HepG2 (cell line): Measurements from ENCODE around the gene RPTOR. TPM values are rescaled to one million over a fixed set of nuclear protein-coding genes. Genes with fewer than 3 reads are reported as not detected.

Experiments
- FLYWCH1 ChIP-seq: sonication (generic); formaldehyde crosslinking; IDR thresholded peaks from 2 replicates; pipeline ENCODE4 v1.8.1; 2023; ENCODE audit warnings: mild to moderate bottlenecking, missing genetic modification reagents
- GABPA ChIP-seq, 2 experiments: IDR thresholded peaks; 2 replicates each; pipeline ENCODE4 v1.6.1; 2011 to 2016; ENCODE audit warnings: low read depth in 2 of 2, low read length in 1 of 2, missing biosample characterization in 1 of 2, missing genetic modification characterization in 1 of 2
- HES4 ChIP-seq: sonication (generic); formaldehyde crosslinking; IDR thresholded peaks from 2 replicates; pipeline ENCODE4 v1.9.0; 2021; ENCODE audit warnings: mild to moderate bottlenecking, missing genetic modification reagents, borderline replicate concordance
- KAT8 ChIP-seq: IDR thresholded peaks from 2 replicates; pipeline ENCODE4 v1.6.1; 2016; ENCODE audit warnings: missing genetic modification reagents, missing compliant biosample characterization
- MED8 ChIP-seq: sonication (generic); formaldehyde crosslinking; IDR thresholded peaks from 2 replicates; pipeline ENCODE4 v1.8.1; 2023; ENCODE audit warnings: mild to moderate bottlenecking, missing genetic modification reagents; ENCODE audit not compliant: insufficient replicate concordance
- PRPF4 ChIP-seq: fragments of 200-400 bp; formaldehyde crosslinking; IDR thresholded peaks from 2 replicates; pipeline ENCODE4 v1.6.1; 2016; ENCODE audit warnings: low read length, low read depth; ENCODE audit not compliant: poor library complexity, severe bottlenecking
- SMAD3 ChIP-seq: sonication (generic); formaldehyde crosslinking; IDR thresholded peaks from 2 replicates; pipeline ENCODE4 v1.4.0; 2020; ENCODE audit warnings: missing genetic modification reagents
- TOPORS ChIP-seq: sonication (generic); formaldehyde crosslinking; IDR thresholded peaks from 2 replicates; pipeline ENCODE4 v1.8.0; 2023; ENCODE audit warnings: mild to moderate bottlenecking, missing genetic modification reagents
- ZBTB1 ChIP-seq: sonication (generic); formaldehyde crosslinking; IDR thresholded peaks from 2 replicates; pipeline ENCODE4 v1.4.0; 2020; ENCODE audit warnings: missing genetic modification reagents, borderline replicate concordance
- ZBTB21 ChIP-seq: sonication (generic); formaldehyde crosslinking; IDR thresholded peaks from 2 replicates; pipeline ENCODE4 v1.4.0; 2020; ENCODE audit warnings: missing genetic modification reagents
- ZNF550 ChIP-seq: sonication (generic); formaldehyde crosslinking; IDR thresholded peaks from 2 replicates; pipeline ENCODE4 v1.4.0; 2020; ENCODE audit warnings: mild to moderate bottlenecking, missing genetic modification reagents, borderline replicate concordance
- ZNF678 ChIP-seq: sonication (generic); formaldehyde crosslinking; IDR thresholded peaks from 2 replicates; pipeline ENCODE4 v1.4.0; 2020; ENCODE audit warnings: mild to moderate bottlenecking, missing genetic modification reagents
- ZNF746 ChIP-seq: sonication (generic); formaldehyde crosslinking; IDR thresholded peaks from 2 replicates; pipeline ENCODE4 v1.8.0; 2022; ENCODE audit warnings: mild to moderate bottlenecking, missing genetic modification reagents
- ZNF770 ChIP-seq: sonication (generic); formaldehyde crosslinking; IDR thresholded peaks from 2 replicates; pipeline ENCODE4 v1.5.0; 2020; ENCODE audit warnings: mild to moderate bottlenecking, missing genetic modification reagents
- ZNF773 ChIP-seq: sonication (generic); formaldehyde crosslinking; IDR thresholded peaks from 2 replicates; pipeline ENCODE4 v1.4.0; 2020; ENCODE audit warnings: missing genetic modification reagents, borderline replicate concordance
- ZSCAN25 ChIP-seq: sonication (generic); formaldehyde crosslinking; IDR thresholded peaks from 2 replicates; pipeline ENCODE4 v1.8.0; 2022; ENCODE audit warnings: mild to moderate bottlenecking, missing genetic modification reagents
- polyA plus RNA-seq, 8 experiments: library from polyadenylated mRNA; depleted of rRNA in 3 of 8; stranded (reverse) in 7 of 8; unstranded in 1 of 8; fragments of >200 nt; fragmentation: Illumina TruSeq in 4 of 8; extraction: Trizol in 4 of 8; gene quantifications; 2 replicates each; pipeline versions ENCODE4 v1.2.1 to v1.2.3, GENCODE V29; 2011 to 2016; ENCODE audit warnings: low read depth in 4 of 8, missing spikeins in 1 of 8, mixed read lengths in 1 of 8; ENCODE audit not compliant: insufficient read depth in 1 of 8
- total RNA-seq, 5 experiments: library from RNA; depleted of rRNA; stranded (reverse); fragments of >200 nt; fragmentation: Illumina TruSeq; extraction: Trizol; gene quantifications; 2 replicates each; pipeline ENCODE4 v1.2.3, GENCODE V29; 2016; ENCODE audit warnings: low read depth in 1 of 5
- TF ChIP-seq, protein P1 (sequence below): sonication (generic); formaldehyde crosslinking; IDR thresholded peaks from 2 replicates; pipeline ENCODE4 v1.9.0; 2021; ENCODE audit warnings: missing genetic modification reagents, borderline replicate concordance
- TF ChIP-seq, protein P2 (sequence below): IDR thresholded peaks from 2 replicates; pipeline ENCODE4 v1.6.1; 2016
- TF ChIP-seq, protein P3 (sequence below): sonication (generic); formaldehyde crosslinking; IDR thresholded peaks from 2 replicates; pipeline ENCODE4 v1.5.0; 2020; ENCODE audit warnings: missing genetic modification reagents
- TF ChIP-seq, protein P4 (sequence below): sonication (generic); formaldehyde crosslinking; IDR thresholded peaks from 2 replicates; pipeline ENCODE4; 2020; ENCODE audit warnings: missing genetic modification reagents, mild to moderate bottlenecking, borderline replicate concordance

RPTOR gene
- total and polyA plus RNA-seq, 2 of the 13 experiments (the other 11 are each of a cell fraction or from before 2014, with no cell fraction given): 6.6 to 25.3 TPM

DNA sequence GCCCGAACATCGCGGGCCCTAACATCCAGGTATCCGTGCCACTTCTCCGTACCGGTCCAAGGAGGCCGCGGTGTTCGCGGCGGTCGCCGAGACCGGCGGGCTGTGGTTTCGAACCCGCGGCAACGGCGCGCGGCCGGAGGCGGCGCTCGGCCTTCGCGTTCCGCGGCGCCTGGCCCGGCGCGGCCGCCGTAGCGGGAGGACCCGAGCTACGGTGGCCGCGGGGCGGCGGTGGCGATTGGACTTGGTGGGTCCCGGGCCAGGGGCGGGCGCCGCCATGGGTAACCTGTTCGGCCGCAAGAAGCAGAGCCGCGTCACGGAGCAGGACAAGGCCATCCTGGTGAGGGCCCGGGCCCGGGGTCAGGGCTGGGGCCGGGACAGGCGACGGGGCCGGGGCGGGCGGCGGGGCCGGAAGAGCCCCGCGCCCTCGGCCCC is 447.0 kb downstream of the RPTOR start, which contains the start of gene CHMP6 (continued):
- TF ChIP-seq SMAD3 (no peak), ZSCAN25 (CRISPR knock-in tag) (no peak), ZNF678 (CRISPR knock-in tag) (no peak), MED8 (CRISPR knock-in tag) (no peak), ZBTB21 (CRISPR knock-in tag) (no peak), ZNF550 (no peak), ZNF746 (peak; percentile 41; the same call in 1 of the 2 replicates), ZNF770 (CRISPR knock-in tag) (peak; percentile 30; the same call in 1 of the 2 replicates), TOPORS (peak; percentile 6; the same call in 1 of the 2 replicates), HES4 (CRISPR knock-in tag) (no peak), ZNF773 (CRISPR knock-in tag) (peak; percentile 34; the same call in 1 of the 2 replicates), FLYWCH1 (CRISPR knock-in tag) (no peak), ZBTB1 (CRISPR knock-in tag) (no peak), GABPA (IDR thresholded peaks at IDR 0.05; ENCODE audit: low read depth, low read length) (no peak), GABPA (CRISPR knock-in tag; IDR thresholded peaks at IDR 0.05; ENCODE audit: low read depth) (no peak), PRPF4 (peak; percentile 43), KAT8 (CRISPR knock-in tag) (peak; percentile 61; the same call in 1 of the 2 replicates)
- TF ChIP-seq, protein P1, sequence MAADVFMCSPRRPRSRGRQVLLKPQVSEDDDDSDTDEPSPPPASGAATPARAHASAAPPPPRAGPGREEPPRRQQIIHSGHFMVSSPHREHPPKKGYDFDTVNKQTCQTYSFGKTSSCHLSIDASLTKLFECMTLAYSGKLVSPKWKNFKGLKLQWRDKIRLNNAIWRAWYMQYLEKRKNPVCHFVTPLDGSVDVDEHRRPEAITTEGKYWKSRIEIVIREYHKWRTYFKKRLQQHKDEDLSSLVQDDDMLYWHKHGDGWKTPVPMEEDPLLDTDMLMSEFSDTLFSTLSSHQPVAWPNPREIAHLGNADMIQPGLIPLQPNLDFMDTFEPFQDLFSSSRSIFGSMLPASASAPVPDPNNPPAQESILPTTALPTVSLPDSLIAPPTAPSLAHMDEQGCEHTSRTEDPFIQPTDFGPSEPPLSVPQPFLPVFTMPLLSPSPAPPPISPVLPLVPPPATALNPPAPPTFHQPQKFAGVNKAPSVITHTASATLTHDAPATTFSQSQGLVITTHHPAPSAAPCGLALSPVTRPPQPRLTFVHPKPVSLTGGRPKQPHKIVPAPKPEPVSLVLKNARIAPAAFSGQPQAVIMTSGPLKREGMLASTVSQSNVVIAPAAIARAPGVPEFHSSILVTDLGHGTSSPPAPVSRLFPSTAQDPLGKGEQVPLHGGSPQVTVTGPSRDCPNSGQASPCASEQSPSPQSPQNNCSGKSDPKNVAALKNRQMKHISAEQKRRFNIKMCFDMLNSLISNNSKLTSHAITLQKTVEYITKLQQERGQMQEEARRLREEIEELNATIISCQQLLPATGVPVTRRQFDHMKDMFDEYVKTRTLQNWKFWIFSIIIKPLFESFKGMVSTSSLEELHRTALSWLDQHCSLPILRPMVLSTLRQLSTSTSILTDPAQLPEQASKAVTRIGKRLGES: no peak
- TF ChIP-seq, protein P2, sequence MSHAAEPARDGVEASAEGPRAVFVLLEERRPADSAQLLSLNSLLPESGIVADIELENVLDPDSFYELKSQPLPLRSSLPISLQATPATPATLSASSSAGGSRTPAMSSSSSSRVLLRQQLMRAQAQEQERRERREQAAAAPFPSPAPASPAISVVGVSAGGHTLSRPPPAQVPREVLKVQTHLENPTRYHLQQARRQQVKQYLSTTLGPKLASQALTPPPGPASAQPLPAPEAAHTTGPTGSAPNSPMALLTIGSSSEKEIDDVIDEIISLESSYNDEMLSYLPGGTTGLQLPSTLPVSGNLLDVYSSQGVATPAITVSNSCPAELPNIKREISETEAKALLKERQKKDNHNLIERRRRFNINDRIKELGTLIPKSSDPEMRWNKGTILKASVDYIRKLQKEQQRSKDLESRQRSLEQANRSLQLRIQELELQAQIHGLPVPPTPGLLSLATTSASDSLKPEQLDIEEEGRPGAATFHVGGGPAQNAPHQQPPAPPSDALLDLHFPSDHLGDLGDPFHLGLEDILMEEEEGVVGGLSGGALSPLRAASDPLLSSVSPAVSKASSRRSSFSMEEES (CRISPR knock-in tag): no peak
- TF ChIP-seq, protein P3, sequence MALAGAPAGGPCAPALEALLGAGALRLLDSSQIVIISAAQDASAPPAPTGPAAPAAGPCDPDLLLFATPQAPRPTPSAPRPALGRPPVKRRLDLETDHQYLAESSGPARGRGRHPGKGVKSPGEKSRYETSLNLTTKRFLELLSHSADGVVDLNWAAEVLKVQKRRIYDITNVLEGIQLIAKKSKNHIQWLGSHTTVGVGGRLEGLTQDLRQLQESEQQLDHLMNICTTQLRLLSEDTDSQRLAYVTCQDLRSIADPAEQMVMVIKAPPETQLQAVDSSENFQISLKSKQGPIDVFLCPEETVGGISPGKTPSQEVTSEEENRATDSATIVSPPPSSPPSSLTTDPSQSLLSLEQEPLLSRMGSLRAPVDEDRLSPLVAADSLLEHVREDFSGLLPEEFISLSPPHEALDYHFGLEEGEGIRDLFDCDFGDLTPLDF (CRISPR knock-in tag): no peak
- TF ChIP-seq, protein P4, sequence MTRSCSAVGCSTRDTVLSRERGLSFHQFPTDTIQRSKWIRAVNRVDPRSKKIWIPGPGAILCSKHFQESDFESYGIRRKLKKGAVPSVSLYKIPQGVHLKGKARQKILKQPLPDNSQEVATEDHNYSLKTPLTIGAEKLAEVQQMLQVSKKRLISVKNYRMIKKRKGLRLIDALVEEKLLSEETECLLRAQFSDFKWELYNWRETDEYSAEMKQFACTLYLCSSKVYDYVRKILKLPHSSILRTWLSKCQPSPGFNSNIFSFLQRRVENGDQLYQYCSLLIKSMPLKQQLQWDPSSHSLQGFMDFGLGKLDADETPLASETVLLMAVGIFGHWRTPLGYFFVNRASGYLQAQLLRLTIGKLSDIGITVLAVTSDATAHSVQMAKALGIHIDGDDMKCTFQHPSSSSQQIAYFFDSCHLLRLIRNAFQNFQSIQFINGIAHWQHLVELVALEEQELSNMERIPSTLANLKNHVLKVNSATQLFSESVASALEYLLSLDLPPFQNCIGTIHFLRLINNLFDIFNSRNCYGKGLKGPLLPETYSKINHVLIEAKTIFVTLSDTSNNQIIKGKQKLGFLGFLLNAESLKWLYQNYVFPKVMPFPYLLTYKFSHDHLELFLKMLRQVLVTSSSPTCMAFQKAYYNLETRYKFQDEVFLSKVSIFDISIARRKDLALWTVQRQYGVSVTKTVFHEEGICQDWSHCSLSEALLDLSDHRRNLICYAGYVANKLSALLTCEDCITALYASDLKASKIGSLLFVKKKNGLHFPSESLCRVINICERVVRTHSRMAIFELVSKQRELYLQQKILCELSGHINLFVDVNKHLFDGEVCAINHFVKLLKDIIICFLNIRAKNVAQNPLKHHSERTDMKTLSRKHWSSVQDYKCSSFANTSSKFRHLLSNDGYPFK (CRISPR knock-in tag): no peak
